HEK293 (cell line): Measurements from ENCODE around the gene ETHE1.

Experiments
- CTCF ChIP-seq: fragments of 450-650 bp; formaldehyde crosslinking; IDR thresholded peaks from 2 replicates; pipeline ENCODE4 v1.5.1; 2016; ENCODE audit warnings: missing biosample characterization, missing genetic modification characterization
- HOXA7 ChIP-seq: sonication (generic); formaldehyde crosslinking; IDR thresholded peaks from 2 replicates; pipeline ENCODE4 v1.8.1; 2022; ENCODE audit warnings: missing genetic modification reagents, borderline replicate concordance
- PRDM1 ChIP-seq: fragments of 450-650 bp; formaldehyde crosslinking; IDR thresholded peaks from 2 replicates; pipeline ENCODE4; 2016; ENCODE audit warnings: missing biosample characterization, missing genetic modification characterization
- REST ChIP-seq: fragments of 450-650 bp; formaldehyde crosslinking; IDR thresholded peaks from 2 replicates; pipeline ENCODE4 v1.5.1; 2016; ENCODE audit warnings: missing biosample characterization, missing genetic modification characterization
- SP2 ChIP-seq: fragments of 450-650 bp; formaldehyde crosslinking; IDR thresholded peaks from 2 replicates; pipeline ENCODE4 v1.5.1; 2016; ENCODE audit warnings: missing biosample characterization, missing genetic modification characterization
- ZBTB11 ChIP-seq: fragments of 450-650 bp; formaldehyde crosslinking; conservative IDR thresholded peaks from 2 replicates; pipeline ENCODE4 v1.5.1; 2016; ENCODE audit warnings: low read depth, missing biosample characterization, missing genetic modification characterization
- ZFP69B ChIP-seq: fragments of 450-650 bp; formaldehyde crosslinking; IDR thresholded peaks from 2 replicates; pipeline ENCODE4 v1.5.1; 2016; ENCODE audit warnings: missing biosample characterization, missing genetic modification characterization
- ZNF10 ChIP-seq: fragments of 450-650 bp; formaldehyde crosslinking; IDR thresholded peaks from 2 replicates; pipeline ENCODE4 v1.5.1; 2017; ENCODE audit warnings: missing biosample characterization, missing genetic modification characterization
- ZNF596 ChIP-seq: fragments of 450-650 bp; IDR thresholded peaks from 2 replicates; pipeline ENCODE4 v1.5.0; 2018; ENCODE audit warnings: missing biosample characterization, mild to moderate bottlenecking, missing genetic modification characterization, moderate library complexity
- ZNF610 ChIP-seq: fragments of 450-650 bp; formaldehyde crosslinking; IDR thresholded peaks from 2 replicates; pipeline ENCODE4 v1.5.1; 2016; ENCODE audit warnings: missing biosample characterization, missing genetic modification characterization, borderline replicate concordance
- ZNF664 ChIP-seq: fragments of 450-650 bp; formaldehyde crosslinking; IDR thresholded peaks from 2 replicates; pipeline ENCODE4 v1.5.1; 2016; ENCODE audit warnings: missing biosample characterization, missing genetic modification characterization
- ZNF792 ChIP-seq: fragments of 450-650 bp; formaldehyde crosslinking; IDR thresholded peaks from 2 replicates; pipeline ENCODE4 v1.5.1; 2016; ENCODE audit warnings: missing biosample characterization, missing genetic modification characterization
- ZNF830 ChIP-seq: fragments of 450-650 bp; IDR thresholded peaks from 2 replicates; pipeline ENCODE4 v1.5.0; 2018; ENCODE audit warnings: missing biosample characterization, missing genetic modification characterization, low read depth, mild to moderate bottlenecking, moderate library complexity
- TF ChIP-seq, protein P1 (sequence below): fragments of 450-650 bp; formaldehyde crosslinking; IDR thresholded peaks from 2 replicates; pipeline ENCODE4 v1.5.1; 2016; ENCODE audit warnings: missing biosample characterization, missing genetic modification characterization, borderline replicate concordance

GRCh38 chr19:43464134-43464775 is 62.7 kb downstream of the ETHE1 start:
- TF ChIP-seq CTCF (tag by site-specific recombination) (no peak), ZBTB11 (tag by site-specific recombination) (no peak), HOXA7 (no peak), ZNF610 (tag by site-specific recombination) (no peak), ZNF664 (tag by site-specific recombination) (no peak), REST (no peak), ZFP69B (tag by site-specific recombination) (peak; percentile 78; the same call in 1 of the 2 replicates), PRDM1 (no peak), ZNF10 (tag by site-specific recombination) (no peak), SP2 (tag by site-specific recombination) (no peak), ZNF792 (no peak), ZNF596 (tag by site-specific recombination) (no peak), ZNF830 (tag by site-specific recombination) (no peak)
- TF ChIP-seq, protein P1, sequence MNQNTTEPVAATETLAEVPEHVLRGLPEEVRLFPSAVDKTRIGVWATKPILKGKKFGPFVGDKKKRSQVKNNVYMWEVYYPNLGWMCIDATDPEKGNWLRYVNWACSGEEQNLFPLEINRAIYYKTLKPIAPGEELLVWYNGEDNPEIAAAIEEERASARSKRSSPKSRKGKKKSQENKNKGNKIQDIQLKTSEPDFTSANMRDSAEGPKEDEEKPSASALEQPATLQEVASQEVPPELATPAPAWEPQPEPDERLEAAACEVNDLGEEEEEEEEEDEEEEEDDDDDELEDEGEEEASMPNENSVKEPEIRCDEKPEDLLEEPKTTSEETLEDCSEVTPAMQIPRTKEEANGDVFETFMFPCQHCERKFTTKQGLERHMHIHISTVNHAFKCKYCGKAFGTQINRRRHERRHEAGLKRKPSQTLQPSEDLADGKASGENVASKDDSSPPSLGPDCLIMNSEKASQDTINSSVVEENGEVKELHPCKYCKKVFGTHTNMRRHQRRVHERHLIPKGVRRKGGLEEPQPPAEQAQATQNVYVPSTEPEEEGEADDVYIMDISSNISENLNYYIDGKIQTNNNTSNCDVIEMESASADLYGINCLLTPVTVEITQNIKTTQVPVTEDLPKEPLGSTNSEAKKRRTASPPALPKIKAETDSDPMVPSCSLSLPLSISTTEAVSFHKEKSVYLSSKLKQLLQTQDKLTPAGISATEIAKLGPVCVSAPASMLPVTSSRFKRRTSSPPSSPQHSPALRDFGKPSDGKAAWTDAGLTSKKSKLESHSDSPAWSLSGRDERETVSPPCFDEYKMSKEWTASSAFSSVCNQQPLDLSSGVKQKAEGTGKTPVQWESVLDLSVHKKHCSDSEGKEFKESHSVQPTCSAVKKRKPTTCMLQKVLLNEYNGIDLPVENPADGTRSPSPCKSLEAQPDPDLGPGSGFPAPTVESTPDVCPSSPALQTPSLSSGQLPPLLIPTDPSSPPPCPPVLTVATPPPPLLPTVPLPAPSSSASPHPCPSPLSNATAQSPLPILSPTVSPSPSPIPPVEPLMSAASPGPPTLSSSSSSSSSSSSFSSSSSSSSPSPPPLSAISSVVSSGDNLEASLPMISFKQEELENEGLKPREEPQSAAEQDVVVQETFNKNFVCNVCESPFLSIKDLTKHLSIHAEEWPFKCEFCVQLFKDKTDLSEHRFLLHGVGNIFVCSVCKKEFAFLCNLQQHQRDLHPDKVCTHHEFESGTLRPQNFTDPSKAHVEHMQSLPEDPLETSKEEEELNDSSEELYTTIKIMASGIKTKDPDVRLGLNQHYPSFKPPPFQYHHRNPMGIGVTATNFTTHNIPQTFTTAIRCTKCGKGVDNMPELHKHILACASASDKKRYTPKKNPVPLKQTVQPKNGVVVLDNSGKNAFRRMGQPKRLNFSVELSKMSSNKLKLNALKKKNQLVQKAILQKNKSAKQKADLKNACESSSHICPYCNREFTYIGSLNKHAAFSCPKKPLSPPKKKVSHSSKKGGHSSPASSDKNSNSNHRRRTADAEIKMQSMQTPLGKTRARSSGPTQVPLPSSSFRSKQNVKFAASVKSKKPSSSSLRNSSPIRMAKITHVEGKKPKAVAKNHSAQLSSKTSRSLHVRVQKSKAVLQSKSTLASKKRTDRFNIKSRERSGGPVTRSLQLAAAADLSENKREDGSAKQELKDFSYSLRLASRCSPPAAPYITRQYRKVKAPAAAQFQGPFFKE, result no peak
